PFSK-1 (cell line): Measurements from ENCODE around the gene SIX3.

ENCODE experiments used
- FOXP2 ChIP-seq: optimal IDR thresholded peaks from 2 replicates; pipeline ENCODE3; 2011; ENCODE audit warnings: borderline replicate concordance, control low read depth, inconsistent platforms; ENCODE audit not compliant: insufficient read depth; ENCODE audit errors: extremely low read length, extremely low read depth
- POLR2AphosphoS5 ChIP-seq: IDR thresholded peaks from 2 replicates; pipeline ENCODE4 v1.6.1; 2012; ENCODE audit warnings: low read depth, mild to moderate bottlenecking, control low read depth, low read length, moderate library complexity
- SIN3A ChIP-seq: IDR thresholded peaks from 2 replicates; pipeline ENCODE4 v1.6.1; 2012; ENCODE audit warnings: mild to moderate bottlenecking, low read length, moderate library complexity, borderline replicate concordance; ENCODE audit not compliant: insufficient read depth
- TAF1 ChIP-seq: IDR thresholded peaks from 2 replicates; pipeline ENCODE4 v1.6.1; 2012; ENCODE audit warnings: low read length, control low read depth, borderline replicate concordance; ENCODE audit not compliant: insufficient read depth
- TF ChIP-seq, protein P1 (sequence below), 2 experiments: IDR thresholded peaks; 2 replicates each; pipeline versions ENCODE4 v1.6.1 to v1.8.0; 2011 to 2012; ENCODE audit warnings: low read depth in 2 of 2, low read length in 2 of 2, control low read depth in 1 of 2, inconsistent platforms in 1 of 2, mild to moderate bottlenecking in 1 of 2, moderate library complexity in 1 of 2; ENCODE audit not compliant: insufficient read depth in 1 of 2

SIX3 gene

DNA sequence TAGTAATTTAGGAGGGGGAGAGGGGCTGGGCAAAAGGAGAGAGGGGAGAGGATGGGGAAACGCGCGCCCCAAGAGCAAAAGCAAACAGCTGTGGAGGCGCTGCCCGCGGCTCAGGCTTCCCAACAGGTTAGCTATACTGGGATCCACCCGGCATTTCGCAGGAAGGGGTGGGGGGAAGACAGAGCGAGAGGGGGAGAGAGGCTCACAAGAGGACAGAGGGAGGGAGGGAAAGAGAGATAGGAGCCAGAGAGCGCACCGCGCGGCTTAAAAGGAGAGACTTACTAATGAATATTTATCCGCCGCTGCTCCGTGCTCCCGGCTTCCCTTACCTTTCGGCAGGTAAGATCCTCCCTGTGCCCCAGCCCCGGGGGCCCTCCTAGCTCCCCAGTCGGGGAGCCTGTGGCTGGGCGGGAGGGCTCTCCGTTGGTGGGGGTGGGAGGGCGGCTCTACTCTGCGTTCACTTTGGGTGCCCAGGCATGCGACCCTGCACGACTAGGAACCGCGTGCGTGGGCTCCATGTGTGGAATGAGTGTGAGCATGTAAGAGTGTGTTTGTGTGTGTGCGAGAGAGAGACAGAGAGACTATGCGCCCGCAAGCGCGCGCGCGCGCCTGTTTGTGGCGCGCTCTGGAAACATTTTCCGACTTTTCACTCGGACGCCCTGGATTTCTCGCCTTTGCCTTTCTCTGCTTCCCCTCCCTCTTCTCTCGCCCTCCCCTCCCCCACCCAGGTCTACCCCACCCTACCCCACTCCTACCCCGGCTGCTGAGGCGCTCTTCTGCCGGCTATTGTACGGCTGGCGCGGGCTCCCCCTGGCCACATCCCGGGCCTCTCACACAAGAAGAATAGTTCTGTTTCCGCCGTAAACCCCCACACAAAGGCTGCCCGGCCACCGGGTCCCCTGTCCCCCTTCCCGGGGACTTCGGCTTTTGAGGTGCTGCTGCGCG, 7.2 kb upstream of the SIX3 start:
- TF ChIP-seq POLR2AphosphoS5, result no peak
- TF ChIP-seq SIN3A, result no peak

DNA sequence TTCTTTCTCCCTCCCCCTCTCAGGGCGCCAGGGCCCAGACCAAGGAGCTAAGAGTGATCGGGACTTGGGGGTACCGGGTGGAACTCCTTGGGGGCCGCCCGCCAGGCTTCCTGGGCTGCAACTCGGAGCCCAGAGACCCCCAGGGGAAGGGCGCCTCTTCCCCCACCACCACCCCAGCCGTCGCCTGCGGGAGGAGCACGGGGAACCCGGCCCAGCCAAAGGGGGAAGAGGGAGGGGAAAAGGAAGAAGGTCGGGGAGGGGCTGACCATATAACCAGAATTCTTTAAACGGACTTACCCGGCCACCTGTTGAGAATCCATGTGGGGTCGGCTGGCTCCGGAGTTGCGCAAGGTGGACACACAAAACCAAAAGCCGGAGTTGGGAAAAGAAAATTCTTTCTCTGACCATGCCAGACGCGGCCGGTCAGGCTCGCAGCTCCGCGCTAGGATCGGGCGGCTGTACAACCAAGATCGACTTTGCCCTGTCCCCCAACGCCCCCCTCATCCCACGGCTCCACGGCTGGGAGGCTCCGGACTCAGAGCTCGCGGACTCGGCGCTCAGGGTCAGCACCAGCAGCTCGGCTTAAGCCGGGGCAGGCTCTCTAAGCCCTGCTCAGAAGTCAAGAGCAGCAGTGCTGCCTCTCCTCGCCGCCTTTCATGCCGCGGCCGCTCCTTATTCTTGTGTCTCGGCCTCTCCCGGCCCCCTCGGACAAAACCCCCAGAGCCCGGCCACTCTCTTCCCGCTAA, 6.3 kb upstream of the SIX3 start:
- TF ChIP-seq, protein P1, sequence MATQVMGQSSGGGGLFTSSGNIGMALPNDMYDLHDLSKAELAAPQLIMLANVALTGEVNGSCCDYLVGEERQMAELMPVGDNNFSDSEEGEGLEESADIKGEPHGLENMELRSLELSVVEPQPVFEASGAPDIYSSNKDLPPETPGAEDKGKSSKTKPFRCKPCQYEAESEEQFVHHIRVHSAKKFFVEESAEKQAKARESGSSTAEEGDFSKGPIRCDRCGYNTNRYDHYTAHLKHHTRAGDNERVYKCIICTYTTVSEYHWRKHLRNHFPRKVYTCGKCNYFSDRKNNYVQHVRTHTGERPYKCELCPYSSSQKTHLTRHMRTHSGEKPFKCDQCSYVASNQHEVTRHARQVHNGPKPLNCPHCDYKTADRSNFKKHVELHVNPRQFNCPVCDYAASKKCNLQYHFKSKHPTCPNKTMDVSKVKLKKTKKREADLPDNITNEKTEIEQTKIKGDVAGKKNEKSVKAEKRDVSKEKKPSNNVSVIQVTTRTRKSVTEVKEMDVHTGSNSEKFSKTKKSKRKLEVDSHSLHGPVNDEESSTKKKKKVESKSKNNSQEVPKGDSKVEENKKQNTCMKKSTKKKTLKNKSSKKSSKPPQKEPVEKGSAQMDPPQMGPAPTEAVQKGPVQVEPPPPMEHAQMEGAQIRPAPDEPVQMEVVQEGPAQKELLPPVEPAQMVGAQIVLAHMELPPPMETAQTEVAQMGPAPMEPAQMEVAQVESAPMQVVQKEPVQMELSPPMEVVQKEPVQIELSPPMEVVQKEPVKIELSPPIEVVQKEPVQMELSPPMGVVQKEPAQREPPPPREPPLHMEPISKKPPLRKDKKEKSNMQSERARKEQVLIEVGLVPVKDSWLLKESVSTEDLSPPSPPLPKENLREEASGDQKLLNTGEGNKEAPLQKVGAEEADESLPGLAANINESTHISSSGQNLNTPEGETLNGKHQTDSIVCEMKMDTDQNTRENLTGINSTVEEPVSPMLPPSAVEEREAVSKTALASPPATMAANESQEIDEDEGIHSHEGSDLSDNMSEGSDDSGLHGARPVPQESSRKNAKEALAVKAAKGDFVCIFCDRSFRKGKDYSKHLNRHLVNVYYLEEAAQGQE (IDR thresholded peaks at IDR 0.05; ENCODE audit: insufficient read depth in 1 of 2, low read depth in 2 of 2, low read length in 2 of 2), result no peak
- TF ChIP-seq SIN3A, result no peak
- TF ChIP-seq POLR2AphosphoS5, result no peak
- TF ChIP-seq FOXP2, result no peak
- no peak for TF ChIP-seq TAF1

DNA sequence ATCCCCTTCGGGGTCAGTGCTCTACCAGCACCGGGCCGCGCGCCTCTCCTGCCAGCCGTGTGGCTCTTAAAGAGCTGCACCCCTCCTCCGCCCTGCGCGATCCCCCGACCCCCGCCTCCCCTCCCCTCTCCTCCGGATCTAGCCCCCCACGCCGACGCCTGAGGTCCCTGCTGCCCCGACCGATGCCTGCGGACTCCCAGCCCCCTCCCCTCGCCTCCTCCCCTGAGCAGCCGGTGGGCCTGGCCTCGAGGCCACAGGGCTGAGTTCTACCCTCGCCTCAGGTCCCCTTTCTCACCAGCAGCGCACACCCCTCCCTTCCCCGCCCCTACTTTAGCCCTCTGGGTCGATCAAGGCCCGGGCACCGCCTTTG, 5.8 kb upstream of the SIX3 start:
- TF ChIP-seq TAF1 (no peak), FOXP2 (no peak), SIN3A (no peak), POLR2AphosphoS5 (no peak)
- TF ChIP-seq, protein P1 (IDR thresholded peaks at IDR 0.05; ENCODE audit: insufficient read depth in 1 of 2, low read depth in 2 of 2, low read length in 2 of 2), result no peak

DNA sequence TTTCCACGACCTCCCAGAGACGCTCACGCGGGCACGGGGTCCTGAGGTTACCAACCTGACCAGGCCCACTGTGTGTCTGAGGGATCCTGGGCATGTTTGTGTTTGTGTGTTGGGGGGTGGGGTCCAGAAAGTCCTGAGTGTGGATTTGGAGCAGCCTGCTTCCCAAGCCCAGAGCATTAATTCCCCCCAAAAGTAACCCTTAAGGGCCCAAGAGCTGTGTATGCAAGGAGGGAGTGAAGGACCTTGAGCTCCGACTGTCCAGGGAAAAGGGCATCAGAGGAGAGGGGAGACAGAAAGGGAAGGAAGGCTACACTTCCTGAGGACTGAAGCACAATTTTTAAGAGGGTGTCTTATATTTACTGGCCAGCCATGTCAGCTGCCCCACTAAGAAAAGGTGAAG, 5.2 kb upstream of the SIX3 start:
- TF ChIP-seq, protein P1 (IDR thresholded peaks at IDR 0.05; ENCODE audit: insufficient read depth in 1 of 2, low read depth in 2 of 2, low read length in 2 of 2), result no peak
- no peak for TF ChIP-seq FOXP2
- no peak for TF ChIP-seq POLR2AphosphoS5
- TF ChIP-seq TAF1, result no peak
- no peak for TF ChIP-seq SIN3A

DNA sequence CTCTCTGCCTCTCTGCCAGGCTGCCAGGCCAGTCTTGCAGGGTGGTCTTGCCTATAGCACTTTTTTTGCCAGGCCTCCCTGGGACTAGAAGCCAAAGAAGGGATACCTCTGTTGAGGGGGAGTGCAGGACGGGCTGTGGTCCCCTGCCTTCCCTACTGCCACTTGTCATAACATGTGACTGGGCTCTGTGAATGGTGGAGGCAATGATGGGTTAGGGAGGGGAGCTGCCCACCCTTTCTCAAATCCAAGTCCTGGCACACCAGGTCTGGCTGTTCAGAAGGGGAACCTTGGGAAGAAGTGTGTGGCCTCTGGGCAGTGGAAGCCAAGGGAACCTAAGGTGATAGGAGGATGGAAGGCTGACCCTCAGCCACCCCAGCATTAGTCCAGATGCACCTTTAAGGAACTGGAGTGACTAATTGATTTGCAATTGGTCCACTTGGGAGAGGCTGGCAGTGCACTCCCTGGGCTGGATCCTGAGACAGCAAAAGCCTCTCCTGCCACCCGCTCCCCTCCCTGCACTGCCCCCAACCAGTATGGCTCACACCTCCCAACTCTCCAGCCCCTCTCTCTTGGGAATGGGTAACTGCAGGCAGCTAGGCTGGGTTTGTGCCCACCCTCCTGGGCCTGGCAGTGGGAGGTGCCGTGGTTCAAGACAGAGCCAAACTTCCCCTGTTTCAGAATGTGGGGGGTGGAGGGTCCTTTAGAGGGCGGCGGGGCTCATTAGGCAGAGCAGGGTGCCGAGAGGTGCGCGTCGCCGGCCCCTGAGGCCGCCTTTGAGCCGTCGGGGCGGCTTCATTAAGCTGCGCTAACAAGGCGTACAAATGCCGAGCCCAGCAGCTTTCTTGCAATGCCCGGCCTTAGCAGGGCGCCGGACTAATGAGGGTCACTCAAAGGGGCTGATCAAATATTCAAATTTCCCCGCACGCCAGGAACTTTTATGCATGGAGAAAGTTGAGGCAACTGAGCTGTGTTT, 4.5 kb upstream of the SIX3 start:
- TF ChIP-seq POLR2AphosphoS5 (no peak), TAF1 (no peak), SIN3A (no peak), FOXP2 (no peak)
- TF ChIP-seq, protein P1 (IDR thresholded peaks at IDR 0.05; ENCODE audit: insufficient read depth in 1 of 2, low read depth in 2 of 2, low read length in 2 of 2), result no peak
